ENCODE measurements around the gene COL16A1. TPM values are rescaled to one million over a fixed set of nuclear protein-coding genes. Genes with fewer than 3 reads are reported as not detected.

COL16A1 gene
- total RNA-seq, 1 donor from 2014 or later = 5.8 TPM

DNA sequence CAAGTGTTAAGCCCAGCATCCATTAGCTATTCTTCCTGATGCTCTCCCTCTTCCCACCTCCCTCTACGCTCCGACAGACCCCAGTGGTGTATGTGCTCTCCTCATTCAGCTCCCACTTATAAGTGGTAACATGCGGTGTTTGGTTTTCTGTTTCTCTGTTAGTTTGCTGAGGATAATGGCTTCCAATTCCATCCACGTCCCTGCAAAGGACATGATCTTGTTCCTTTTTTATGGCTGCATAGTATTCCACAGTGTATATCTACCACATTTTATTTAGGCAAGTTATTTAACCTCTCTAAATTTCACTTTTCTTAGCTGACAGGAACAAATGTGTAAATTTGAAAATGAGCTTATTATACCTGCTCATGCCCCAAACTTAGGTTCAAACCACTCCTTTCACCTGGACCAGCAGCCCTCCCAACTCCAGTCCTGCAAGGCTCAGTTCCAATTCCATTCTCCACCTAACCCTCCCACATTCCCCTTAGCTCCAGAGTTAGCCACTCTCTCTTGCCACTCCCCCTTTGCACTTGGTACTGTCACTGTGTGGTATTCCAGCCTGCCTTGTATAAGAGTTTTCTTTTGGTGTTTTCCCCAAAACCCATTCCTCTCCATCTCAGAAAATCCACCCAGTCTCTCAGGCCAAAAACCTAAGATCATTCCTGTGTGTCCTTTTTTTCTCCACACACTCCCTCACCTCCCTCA lies 57.4 kb downstream of the COL16A1 start:
- no peak for DNase-seq

GRCh38 chr1:31645274-31645568 lies 58.6 kb downstream of the COL16A1 start:
- DNase-seq = no peak

- DNase-seq = peak; percentile 98
Measured at GRCh38 chr1:31644560-31645273, 59.1 kb downstream of the COL16A1 start, which contains the start of gene PEF1. Gene PEF1, minus strand, starts transcription at chr1:31644876. Its CDS starts 12 bp downstream, at chr1:31644864.

GRCh38 chr1:31643976-31644559 lies 59.7 kb downstream of the COL16A1 start:
- no peak for DNase-seq

- DNase-seq = no peak
Measured at GRCh38 chr1:31642897-31643296, 60.9 kb downstream of the COL16A1 start.

DNA sequence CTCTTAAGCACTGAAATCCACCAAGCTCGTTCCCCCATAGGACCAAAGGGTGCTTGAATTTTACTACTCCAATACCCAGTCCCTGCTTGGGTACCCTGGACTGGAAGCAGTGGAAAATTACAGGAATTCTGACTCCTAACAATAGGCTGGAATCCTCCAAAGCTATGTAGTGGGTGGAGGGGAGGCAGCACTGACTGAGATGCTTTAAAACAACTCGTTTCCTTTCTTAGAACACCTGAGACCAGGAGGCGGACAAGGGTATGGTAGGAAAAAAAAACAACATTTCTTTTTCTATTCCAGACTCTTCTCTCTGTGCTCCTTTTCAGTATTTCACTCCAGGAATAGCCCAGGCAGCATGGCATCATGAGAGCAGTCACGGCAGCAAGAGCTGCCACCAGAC lies 61.5 kb downstream of the COL16A1 start:
- DNase-seq = no peak

DNA sequence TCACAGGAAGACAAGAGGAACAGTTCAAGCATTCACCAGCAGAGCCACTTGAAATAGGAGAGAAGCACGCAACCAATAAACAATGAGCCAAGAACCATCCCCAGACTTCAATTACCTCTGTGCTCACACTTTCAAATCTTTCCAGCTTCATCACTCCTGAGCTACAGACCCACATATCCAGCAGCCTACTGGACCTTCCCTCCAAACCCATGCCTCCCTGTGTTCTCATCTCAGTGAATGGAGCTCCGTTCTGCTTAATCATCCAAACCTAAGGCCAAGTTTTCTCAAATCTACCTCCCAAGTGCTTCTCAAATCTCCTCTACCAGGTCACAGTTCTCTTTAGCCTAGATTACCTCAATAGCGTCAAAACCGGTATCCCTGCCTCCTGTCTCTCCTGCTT lies 62.9 kb downstream of the COL16A1 start:
- no peak for DNase-seq

GRCh38 chr1:31640179-31640578 lies 63.6 kb downstream of the COL16A1 start:
- DNase-seq = no peak

DNA sequence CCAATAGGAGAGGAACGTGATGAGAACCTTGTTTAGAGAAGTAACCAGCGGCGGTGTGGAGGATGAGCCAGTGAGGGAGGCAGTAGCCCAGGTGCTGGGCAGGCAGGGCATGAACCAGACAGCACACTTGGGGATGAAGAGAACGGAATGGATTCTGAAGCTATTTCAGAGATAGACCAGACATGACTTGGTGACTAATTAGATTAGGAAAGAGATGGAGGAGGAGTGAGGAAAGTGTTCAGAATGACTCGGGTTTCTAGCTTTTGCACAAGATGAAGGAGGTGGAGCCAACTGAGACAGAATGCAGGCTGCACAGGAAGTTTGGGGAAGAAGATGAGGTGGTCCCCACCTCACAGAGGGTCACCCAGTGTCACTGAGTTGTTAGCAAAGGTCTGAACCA lies 64.3 kb downstream of the COL16A1 start:
- DNase-seq = no peak

DNA sequence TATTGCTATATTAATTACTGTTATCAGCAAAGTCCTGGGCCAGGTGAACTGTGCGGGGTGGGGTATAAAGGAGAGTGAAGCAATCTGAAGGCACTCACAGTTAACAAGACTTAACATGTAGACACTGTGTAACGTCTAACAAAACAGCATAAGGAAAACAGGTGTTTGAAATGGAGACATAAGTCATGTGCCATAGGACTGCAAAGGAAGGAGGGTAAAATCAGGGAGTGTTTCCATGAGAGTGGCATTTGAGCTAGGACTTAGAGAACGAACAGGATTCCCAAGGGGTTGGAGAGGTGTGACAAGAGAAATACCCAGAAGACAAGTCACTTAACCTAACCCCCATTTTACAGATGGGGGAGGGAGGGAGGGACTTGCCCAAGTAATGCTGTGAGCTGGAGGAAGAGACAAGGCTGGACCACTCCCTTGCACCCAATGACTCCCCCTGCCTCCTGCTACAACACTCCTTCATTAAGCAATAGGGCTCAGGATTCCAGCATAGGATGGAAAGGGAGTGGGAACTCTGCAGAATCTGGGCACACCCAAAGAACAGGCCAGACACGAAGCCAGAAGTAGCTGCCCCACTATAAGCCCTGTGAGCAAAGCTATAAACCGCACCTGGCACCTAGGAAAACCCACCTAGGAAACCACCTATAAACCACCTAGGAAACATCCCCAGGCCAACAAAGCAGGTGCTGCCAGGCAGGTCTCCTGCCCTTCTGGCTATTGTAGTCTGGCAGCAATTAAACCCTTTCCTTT lies 65.7 kb downstream of the COL16A1 start:
- no peak for DNase-seq

GRCh38 chr1:31633117-31633516 lies 70.7 kb downstream of the COL16A1 start:
- no peak for DNase-seq

DNA sequence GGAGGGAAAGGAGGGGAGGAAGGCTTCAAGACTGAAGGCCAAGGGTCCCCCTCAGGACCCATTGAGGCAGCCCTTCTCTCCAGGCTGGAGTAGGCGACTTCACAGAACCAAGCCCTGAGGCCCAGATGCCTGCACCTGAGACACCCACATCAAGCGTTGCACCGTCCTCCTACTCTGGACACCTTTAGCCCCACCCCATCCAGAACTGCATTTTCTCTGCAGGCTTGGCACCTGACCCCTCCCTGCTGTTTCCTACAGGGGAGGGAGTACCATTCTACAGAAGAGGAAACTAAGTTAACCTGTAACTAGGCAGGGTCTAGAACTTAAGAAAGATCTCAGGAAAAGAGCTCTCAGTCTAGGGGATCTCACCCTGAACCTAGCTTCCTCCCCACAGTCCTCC lies 71.2 kb downstream of the COL16A1 start:
- no peak for DNase-seq

- no peak for DNase-seq
Measured at GRCh38 chr1:31628931-31629556, 74.8 kb downstream of the COL16A1 start.

- DNase-seq = no peak
Measured at GRCh38 chr1:31627930-31628559, 75.8 kb downstream of the COL16A1 start.

GRCh38 chr1:31627301-31627929 lies 76.4 kb downstream of the COL16A1 start:
- no peak for DNase-seq

DNA sequence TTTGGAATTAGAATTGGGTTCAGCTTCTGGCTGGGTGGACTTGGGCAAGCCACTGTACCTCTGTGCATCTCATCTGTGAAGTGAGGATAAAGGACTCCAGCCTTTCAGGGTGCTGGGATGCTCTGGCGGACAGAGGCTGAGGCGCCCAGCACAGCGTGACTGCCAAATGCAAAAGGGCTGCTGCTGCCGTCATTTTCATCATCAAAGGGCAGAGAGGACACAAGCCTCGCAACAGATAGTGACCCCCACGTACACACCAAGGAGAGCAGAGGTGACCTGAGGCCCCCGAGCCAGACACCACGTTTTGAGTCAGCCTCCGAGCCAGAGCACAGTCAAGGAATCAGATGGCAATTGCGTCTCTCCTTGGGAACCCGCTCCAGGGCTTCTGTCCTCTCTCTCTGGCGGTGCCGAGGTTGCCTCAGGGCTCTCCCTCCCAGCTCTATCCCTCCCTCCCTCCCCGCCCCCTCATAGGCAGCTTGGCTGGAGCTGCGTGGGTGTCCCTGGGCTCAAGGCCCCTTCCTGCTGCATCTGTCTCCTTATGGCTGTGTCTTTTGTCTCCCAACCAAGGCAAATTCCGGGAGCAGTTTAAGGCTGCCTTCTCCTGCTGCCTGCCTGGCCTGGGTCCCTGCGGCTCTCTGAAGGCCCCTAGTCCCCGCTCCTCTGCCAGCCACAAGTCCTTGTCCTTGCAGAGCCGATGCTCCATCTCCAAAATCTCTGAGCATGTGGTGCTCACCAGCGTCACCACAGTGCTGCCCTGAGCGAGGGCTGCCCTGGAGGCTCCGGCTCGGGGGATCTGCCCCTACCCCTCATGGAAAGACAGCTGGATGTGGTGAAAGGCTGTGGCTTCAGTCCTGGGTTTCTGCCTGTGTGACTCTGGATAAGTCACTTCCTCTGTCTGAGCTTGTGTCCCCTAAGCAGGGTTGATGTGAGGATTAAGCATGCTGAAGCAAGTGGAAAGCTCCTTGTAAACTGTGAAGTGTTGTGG lies 77.3 kb downstream of the COL16A1 start:
- peak; percentile 33 for DNase-seq

DNA sequence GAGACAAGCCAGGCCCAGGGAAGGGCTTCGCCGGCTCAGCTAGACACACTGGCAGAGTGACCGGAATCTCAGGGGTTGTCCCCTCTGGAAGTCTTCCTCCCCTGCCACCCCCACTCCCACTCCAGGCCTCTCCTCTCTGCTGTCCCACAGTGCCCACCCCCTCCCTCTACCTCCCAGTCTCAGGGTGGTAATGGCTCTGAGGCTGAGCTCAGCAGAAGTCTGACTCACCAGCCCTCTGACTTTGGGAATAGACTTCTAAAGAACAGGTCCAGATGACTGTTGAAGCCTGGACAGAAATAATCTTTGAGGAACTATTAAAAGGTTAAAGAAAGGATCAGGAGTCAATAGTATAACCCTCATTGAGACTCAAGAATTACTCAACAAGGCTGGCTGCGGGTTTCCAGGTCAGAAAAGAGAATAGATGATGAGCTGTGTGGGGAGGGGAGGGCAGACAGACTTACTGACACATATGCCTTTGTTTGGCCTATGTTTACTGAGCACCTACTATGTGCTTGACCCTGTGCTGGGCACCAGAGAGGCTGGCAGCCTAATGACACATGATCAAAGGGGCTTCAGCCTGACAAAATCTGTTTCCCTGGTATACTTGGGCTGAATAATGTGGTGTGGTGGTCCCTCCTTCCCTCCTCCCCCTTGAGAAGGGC lies 78.1 kb downstream of the COL16A1 start:
- DNase-seq = no peak

GRCh38 chr1:31624731-31625514 lies 78.9 kb downstream of the COL16A1 start:
- DNase-seq = no peak

GRCh38 chr1:31624309-31624708 lies 79.5 kb downstream of the COL16A1 start:
- no peak for DNase-seq
